HG02884 (cell line): ENCODE measurements around the gene PLCL2.

ENCODE experiments used
- ATAC-seq: cut with Tn5 transposase; IDR thresholded peaks from one replicate; pipeline ENCODE4 v1.9.1; 2021; ENCODE audit warnings: mild to moderate bottlenecking, moderate library complexity; ENCODE audit not compliant: unreplicated experiment

Gene PLCL2

DNA sequence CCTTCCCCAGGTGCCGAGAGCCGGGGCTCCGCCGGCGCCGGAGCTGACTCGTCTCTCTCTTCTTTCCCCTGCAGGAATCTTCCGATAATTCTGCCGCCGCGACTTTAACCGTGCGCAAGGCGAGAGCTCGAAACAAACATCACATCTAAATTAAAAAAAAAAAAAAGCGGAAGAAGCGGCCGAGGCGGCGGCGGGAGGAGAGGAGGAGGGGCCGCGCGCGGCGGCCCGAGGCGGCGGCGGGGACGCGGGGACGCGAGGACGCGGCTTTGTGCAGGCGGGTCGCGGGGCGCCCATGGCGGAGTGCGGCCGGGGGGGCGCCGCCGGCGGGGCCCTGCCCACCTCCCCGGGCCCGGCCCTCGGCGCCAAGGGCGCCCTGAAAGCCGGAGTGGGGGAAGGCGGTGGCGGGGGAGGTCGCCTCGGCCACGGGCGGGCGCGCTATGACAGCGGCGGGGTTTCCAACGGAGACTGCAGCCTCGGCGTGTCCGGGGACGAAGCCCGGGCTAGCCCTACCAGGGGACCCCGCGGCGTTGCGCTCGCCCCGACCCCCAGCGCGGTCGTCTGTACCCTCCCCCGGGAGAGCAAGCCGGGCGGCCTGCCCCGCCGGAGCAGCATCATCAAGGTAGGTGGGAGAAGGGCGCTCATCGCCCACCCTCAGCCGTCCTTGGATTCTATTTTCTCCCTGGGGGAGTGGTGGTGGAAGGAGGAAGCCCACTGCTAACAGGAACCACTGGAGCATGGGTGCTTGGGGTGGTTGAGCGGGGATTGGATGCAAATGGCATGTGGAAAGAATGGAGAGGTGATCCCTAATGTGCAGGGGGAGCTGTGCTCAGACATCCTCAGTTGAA lies at the start of gene PLCL2:
PLCL2 (plus strand) TSS at position 208 of the 845 bp plus-strand sequence; CDS start at position 293, 85 bp downstream.
- peak; percentile 26 for ATAC-seq

- no peak for ATAC-seq
Observed at GRCh38 chr3:16836505-16837237, 48.1 kb upstream of the PLCL2 start.

- ATAC-seq = no peak
Observed at GRCh38 chr3:16837602-16838001, 47.2 kb upstream of the PLCL2 start.

GRCh38 chr3:16838561-16838960 lies 46.2 kb upstream of the PLCL2 start:
- no peak for ATAC-seq

GRCh38 chr3:16839271-16840100 lies 45.3 kb upstream of the PLCL2 start:
- no peak for ATAC-seq

- no peak for ATAC-seq
Observed at GRCh38 chr3:16840101-16840424, 44.7 kb upstream of the PLCL2 start.

DNA sequence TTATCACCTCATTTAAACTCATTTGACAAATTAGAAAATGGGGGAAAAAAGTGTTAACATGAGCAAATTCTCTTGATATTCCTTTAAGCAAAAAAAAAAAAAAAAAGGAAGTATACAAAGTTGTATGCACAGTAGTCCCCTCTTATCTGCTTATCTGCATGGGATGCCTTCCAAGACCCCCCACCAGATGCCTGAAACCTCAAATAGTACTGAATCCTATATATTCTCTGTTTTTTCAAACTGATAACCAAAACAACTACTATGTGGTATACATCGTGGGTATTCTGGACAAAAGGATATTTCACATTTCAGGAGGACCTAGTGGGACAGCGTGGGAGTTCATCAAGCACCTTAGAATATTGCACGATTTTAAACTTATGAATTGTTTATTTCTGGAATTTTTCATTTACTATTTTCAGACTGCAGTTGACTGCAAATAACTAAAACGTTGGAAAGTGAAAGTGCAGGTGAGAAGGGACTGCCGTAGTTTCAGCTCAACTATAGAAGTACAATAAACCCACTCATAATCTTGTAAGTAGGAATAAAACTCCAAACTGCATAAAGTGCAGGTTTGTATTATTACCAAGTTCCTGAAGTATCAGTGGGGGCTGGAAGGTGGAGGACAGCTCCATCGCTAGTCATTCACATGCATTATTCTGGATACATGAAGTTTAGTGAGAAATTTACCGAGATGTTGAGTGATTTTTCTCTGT lies 43.6 kb upstream of the PLCL2 start:
- no peak for ATAC-seq

DNA sequence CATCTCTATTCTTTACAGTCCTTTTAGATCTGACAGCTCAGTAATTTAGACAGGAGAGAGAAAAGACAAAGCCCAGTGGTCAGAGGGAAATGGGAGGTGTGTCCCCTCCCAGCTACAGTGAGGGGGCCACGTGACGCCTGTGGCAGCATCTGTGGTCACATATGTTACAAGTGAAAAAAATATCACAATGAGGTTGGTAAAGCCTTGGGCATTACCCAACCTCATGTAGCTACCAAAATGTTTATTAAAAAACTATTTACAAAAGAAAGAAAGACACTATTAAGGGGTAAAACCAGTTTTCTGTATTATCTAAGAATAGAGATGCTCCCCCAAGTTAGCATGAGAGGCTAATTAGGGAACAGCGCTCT lies 42.9 kb upstream of the PLCL2 start:
- ATAC-seq = peak; percentile 52

- peak; percentile 73 for ATAC-seq
Observed at GRCh38 chr3:16842272-16843270, 42.2 kb upstream of the PLCL2 start.

- ATAC-seq = no peak
Observed at GRCh38 chr3:16844222-16844621, 40.5 kb upstream of the PLCL2 start.

- ATAC-seq = no peak
Observed at GRCh38 chr3:16844791-16845190, 40.0 kb upstream of the PLCL2 start.

DNA sequence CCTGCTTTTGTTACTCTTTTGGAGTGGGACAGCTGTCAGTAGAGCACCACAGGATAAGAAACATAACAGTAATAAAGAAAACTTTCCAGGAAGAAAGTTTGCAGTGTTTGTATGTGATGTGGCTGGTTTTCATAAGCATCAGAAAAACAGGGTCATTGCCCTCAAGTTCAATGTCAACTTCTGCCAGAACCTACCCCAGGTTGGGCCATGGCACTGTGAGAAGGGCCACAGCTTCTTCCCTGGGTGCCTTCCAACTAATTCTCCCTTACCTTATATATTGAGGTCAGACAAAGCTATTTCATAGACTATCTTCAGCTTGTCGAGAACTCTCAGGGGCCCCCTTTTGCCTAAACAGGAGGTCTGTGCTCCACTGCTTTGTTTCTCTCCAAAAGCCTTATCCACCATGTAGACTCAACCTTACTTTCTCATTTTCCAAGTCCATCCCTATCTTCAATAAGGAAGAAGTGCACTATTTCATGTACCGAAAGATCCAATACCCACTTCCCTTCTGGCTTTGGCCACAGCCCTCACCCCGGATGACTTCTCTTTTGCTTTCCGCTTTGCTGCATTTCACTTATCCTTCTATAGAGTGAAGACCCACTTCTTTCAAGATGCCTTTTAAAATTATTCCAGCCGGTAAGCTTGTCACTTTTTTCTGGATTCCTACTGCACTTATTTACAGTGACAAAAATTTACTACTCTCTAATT lies 38.2 kb upstream of the PLCL2 start:
- ATAC-seq = no peak

GRCh38 chr3:16848007-16848406 lies 36.7 kb upstream of the PLCL2 start:
- ATAC-seq = peak; percentile 82

DNA sequence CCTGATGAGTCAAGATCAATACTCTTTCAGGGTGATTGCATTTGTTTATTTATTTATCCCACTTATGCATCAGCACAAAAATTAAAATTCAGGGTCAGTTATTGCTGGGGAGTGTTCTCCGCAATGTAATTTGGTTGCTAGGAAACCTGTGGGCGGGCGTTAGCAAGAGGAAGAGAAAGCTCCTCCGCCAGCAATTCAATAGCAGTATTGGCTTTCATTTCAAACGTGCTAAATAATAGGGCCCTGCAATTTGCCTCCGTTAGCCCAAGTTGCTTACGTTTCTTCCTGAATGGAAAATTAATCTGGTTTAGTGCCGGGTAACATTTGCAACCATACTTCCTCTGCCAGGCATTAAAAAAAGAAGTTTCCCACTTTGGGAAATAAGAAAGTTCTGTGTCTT lies 35.5 kb upstream of the PLCL2 start:
- ATAC-seq = peak; percentile 70

DNA sequence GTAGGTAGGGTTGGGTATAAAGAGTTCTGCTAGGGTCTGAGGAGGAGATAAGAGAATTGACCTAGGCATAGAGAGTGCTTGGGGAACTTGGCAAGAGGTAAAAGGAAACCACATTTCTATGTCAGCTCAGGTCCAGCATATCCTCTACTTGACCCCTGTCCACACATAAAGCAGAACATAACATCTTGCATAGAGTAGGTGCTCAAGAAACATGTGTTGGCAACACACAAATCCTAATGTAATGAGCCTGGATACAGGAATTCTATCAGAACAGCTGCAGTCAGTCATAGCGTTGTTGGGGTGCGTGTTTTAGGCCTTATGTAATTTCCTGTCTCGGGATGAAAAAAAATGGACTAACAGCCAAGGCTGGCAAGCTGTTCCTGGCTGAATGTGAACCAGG lies 35.0 kb upstream of the PLCL2 start:
- no peak for ATAC-seq

DNA sequence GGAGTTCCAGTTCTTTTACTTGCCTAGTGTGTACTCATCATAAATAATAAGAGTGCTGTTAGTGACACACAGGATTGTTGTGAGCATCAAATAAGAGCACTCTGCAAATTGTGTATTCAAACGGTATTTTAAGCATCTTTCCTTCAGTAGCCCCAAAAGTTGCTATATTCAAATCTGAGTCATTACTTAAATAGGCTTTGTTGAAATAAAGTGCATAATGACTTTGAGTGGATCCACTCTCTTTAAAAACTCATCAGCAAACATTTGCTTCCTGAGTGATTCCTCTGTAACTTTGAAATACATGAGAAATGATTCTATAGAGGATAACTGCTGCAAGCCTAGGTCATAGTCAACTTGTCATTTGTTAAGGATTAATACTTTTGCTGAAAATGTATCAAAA lies 29.3 kb upstream of the PLCL2 start:
- ATAC-seq = no peak

DNA sequence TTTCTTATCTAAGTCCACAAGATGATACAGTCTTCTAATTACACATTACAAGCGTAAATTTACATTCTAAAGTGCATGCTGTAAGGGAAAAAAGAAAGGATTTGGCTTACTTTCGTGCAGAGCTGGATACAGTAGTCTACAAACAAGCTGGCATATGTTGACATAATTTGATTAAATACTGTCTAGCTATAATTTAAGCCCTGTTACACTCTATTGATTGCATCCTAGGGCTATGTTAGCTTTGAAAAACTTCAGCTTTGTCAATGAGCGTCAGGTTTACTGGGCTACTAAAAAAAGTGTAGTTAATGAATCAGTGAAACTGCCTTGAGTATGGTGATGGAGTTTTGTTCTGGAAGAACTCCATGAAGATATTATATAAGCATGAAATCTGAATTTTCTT lies 24.5 kb upstream of the PLCL2 start:
- no peak for ATAC-seq

DNA sequence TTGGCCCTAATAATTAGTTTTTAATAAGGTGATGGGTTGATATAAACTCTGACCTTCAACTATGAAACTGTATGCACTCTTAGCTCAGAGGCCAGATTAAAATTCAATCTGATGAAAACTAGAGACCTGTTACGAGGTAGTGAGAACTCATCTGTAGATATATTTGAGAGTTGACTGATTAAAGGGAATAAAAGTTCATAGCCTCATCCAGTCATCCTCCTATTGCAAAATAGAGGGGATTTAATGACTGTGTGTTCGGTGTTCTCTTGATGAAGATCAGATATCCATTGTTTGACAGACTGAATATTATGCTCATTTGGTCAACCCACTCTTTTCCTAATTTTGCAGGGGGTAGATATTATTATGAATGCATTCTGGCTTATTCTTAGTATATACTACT lies 23.3 kb upstream of the PLCL2 start:
- no peak for ATAC-seq
